Measurements from ENCODE around the gene PCSK6.

Gene PCSK6

GRCh38 chr15:101394654-101395053, 94.9 kb downstream of the PCSK6 start:
- peaks cover 18% of the 10 kb centered on the region for H3K4me1 Mint-ChIP-seq
- H3K27me3 Mint-ChIP-seq: peaks cover 80% of the 10 kb centered on the region
- no peak for ATAC-seq
- no peak overlapping the region for H3K4me3 Mint-ChIP-seq
- H3K36me3 Mint-ChIP-seq: no peaks in the 10 kb centered on the region
- no peaks in the 10 kb centered on the region for H3K9me3 Mint-ChIP-seq
- no peak overlapping the region for H3K27ac Mint-ChIP-seq

- Mint-ChIP-seq H3K27ac (no peak overlapping the region), H3K4me1 (peaks cover 18% of the 10 kb centered on the region), H3K9me3 (no peaks in the 10 kb centered on the region), H3K36me3 (no peaks in the 10 kb centered on the region), H3K27me3 (peaks cover 78% of the 10 kb centered on the region), H3K4me3 (no peak overlapping the region)
- ATAC-seq: no peak
Observed at GRCh38 chr15:101394056-101394630, 95.4 kb downstream of the PCSK6 start.

DNA sequence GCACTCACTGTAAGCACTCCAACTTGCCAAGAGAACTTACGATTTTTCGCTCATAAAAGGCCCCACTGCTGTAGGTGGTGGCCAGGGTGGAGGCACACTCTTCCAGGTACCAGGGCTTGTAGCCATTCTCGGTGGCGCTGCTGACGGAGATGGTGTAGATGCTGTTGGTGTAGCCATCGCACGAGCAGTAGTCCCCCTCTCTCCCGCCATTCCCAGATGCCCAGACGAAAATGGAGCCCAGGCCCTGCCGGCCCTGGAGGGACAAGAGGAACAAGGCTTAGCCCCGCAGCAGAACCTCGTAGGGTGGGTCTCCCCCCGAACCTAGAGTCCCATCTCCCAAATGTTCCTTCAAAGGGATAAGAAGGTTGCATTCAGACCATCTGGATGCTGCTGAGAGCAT, 96.3 kb downstream of the PCSK6 start:
- H3K9me3 Mint-ChIP-seq: no peaks in the 10 kb centered on the region
- H3K4me1 Mint-ChIP-seq: peaks cover 16% of the 10 kb centered on the region
- ATAC-seq: no peak
- H3K36me3 Mint-ChIP-seq: no peaks in the 10 kb centered on the region
- no peak overlapping the region for H3K27ac Mint-ChIP-seq
- H3K4me3 Mint-ChIP-seq: no peak overlapping the region
- peaks cover 68% of the 10 kb centered on the region for H3K27me3 Mint-ChIP-seq

DNA sequence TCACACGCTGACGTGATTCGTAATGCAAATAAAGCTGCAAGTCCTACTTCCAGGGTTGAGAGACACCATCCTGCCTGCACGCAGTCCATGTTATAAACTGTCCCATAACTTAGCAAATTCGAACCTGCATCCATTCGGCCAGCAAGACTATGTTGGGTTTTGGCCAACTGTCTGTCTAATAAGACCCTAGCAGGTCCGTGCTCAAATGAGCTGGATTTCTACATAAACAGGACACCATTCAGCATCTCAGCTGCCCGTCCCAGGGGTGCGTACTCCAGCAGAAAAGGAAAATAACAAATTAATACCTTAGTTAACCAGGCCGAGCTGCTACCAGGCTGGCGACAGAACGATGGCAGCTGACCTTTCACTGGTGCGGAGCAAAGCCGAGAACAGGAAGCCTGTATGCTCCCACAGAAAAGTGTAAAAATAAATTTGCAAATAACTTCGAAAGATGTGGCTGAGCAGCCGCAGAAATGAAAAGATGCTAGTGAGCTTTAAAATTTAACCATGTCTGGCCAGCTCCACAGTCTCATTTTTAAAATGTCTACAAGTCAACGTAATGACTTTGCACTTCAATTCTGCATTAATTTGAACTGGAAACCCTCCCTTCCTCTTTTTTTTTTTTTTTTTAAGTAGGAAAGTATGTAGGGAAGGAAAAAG, 97.4 kb downstream of the PCSK6 start:
- Mint-ChIP-seq H3K36me3 (no peaks in the 10 kb centered on the region), H3K4me1 (peaks cover 8% of the 10 kb centered on the region), H3K4me3 (peak overlapping the region; percentile 23), H3K9me3 (no peaks in the 10 kb centered on the region), H3K27ac (no peak overlapping the region), H3K27me3 (peaks cover 61% of the 10 kb centered on the region)
- ATAC-seq: peak; percentile 66

- Mint-ChIP-seq H3K4me1 (peaks cover 8% of the 10 kb centered on the region), H3K36me3 (no peaks in the 10 kb centered on the region), H3K27me3 (peaks cover 59% of the 10 kb centered on the region), H3K9me3 (no peaks in the 10 kb centered on the region), H3K4me3 (peak overlapping the region; percentile 23), H3K27ac (no peak overlapping the region)
- ATAC-seq: no peak
Observed at GRCh38 chr15:101391431-101391830, 98.1 kb downstream of the PCSK6 start.

GRCh38 chr15:101390462-101390861, 99.0 kb downstream of the PCSK6 start:
- no peak for ATAC-seq
- H3K4me3 Mint-ChIP-seq: no peak overlapping the region
- H3K36me3 Mint-ChIP-seq: no peaks in the 10 kb centered on the region
- no peaks in the 10 kb centered on the region for H3K9me3 Mint-ChIP-seq
- H3K27me3 Mint-ChIP-seq: peaks cover 50% of the 10 kb centered on the region
- H3K27ac Mint-ChIP-seq: no peak overlapping the region
- H3K4me1 Mint-ChIP-seq: peaks cover 8% of the 10 kb centered on the region

DNA sequence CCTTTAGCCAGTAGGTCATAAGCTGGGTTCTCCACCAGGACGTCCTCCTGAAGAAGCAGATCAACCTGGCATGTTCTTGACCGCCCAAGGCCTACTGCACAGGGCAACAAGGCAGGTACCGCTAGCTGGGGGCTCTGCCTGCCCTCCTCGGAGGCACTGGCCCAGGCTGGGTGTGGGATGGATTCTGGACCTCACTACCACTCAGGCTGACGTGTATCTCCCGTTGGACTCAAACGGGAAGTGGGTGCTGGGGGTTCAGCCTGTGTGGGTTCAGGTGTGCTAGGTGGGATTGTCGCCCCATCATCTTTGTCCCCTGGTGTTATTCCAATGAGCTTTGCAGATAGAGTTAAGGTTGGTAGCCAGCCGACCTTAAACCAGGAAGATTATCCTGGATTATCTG, 99.4 kb downstream of the PCSK6 start:
- Mint-ChIP-seq H3K9me3 (no peaks in the 10 kb centered on the region), H3K4me3 (no peak overlapping the region), H3K4me1 (peaks cover 8% of the 10 kb centered on the region), H3K27me3 (peaks cover 46% of the 10 kb centered on the region), H3K36me3 (no peaks in the 10 kb centered on the region), H3K27ac (no peak overlapping the region)
- ATAC-seq: no peak

- H3K27ac Mint-ChIP-seq: no peak overlapping the region
- H3K27me3 Mint-ChIP-seq: peaks cover 40% of the 10 kb centered on the region
- H3K4me3 Mint-ChIP-seq: no peak overlapping the region
- no peaks in the 10 kb centered on the region for H3K36me3 Mint-ChIP-seq
- no peak for ATAC-seq
- H3K9me3 Mint-ChIP-seq: no peaks in the 10 kb centered on the region
- peaks cover 8% of the 10 kb centered on the region for H3K4me1 Mint-ChIP-seq
Observed at GRCh38 chr15:101389362-101389761, 100.1 kb downstream of the PCSK6 start.

DNA sequence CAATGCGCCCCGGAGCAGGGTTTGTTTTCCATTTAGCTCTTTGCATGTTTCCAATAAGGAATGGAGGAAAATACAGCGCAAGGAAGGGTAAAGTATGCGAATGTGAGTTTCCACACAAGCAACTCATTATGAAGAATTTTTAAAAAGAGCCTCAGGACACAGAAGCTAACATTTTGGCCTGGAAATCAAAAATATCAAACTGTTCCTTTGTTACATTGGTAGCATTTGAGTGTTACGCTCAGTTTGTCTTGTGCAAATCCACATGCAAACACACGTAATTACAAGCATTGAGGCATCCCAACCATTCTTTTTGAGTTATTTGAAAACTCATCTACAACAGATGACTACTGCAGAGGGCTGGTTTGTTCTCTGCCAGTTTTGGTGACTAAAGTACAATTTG, 101.5 kb downstream of the PCSK6 start:
- Mint-ChIP-seq H3K27ac (no peak overlapping the region), H3K9me3 (no peaks in the 10 kb centered on the region), H3K27me3 (peaks cover 28% of the 10 kb centered on the region), H3K36me3 (no peaks in the 10 kb centered on the region), H3K4me1 (peaks cover 8% of the 10 kb centered on the region), H3K4me3 (no peak overlapping the region)
- ATAC-seq: no peak

DNA sequence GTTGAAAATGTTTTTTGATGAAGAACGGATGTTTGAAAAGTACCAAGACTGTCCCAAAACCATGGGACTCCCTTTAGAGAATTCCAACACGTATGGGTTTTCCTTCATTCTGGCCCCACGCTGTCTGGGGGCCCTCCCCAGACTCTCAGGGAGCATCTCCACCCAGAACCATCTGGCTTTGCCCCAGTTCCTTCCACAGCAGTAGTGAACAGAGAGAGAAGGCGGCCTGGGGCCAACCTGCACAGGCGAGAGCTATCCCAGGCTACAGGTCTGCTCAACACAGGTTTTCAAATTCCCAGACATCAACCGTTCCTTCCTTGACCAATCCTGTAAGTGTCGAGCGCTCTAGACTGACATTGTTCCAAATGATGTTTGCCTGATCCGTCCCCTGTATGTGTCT, 101.9 kb downstream of the PCSK6 start:
- H3K27me3 Mint-ChIP-seq: peaks cover 28% of the 10 kb centered on the region
- ATAC-seq: no peak
- no peaks in the 10 kb centered on the region for H3K9me3 Mint-ChIP-seq
- H3K4me1 Mint-ChIP-seq: peaks cover 8% of the 10 kb centered on the region
- H3K27ac Mint-ChIP-seq: no peak overlapping the region
- no peaks in the 10 kb centered on the region for H3K36me3 Mint-ChIP-seq
- no peak overlapping the region for H3K4me3 Mint-ChIP-seq

GRCh38 chr15:101386967-101387366, 102.5 kb downstream of the PCSK6 start:
- Mint-ChIP-seq H3K27me3 (peaks cover 28% of the 10 kb centered on the region), H3K4me3 (no peak overlapping the region), H3K36me3 (no peaks in the 10 kb centered on the region), H3K27ac (no peak overlapping the region), H3K4me1 (peaks cover 6% of the 10 kb centered on the region), H3K9me3 (no peaks in the 10 kb centered on the region)
- ATAC-seq: no peak

GRCh38 chr15:101386006-101386405, 103.5 kb downstream of the PCSK6 start:
- no peak for ATAC-seq
- no peak overlapping the region for H3K4me3 Mint-ChIP-seq
- peaks cover 25% of the 10 kb centered on the region for H3K27me3 Mint-ChIP-seq
- H3K9me3 Mint-ChIP-seq: no peaks in the 10 kb centered on the region
- no peaks in the 10 kb centered on the region for H3K36me3 Mint-ChIP-seq
- no peak overlapping the region for H3K27ac Mint-ChIP-seq
- no peaks in the 10 kb centered on the region for H3K4me1 Mint-ChIP-seq

GRCh38 chr15:101384276-101384675, 105.2 kb downstream of the PCSK6 start:
- no peak for ATAC-seq
- Mint-ChIP-seq H3K4me1 (no peaks in the 10 kb centered on the region), H3K9me3 (no peaks in the 10 kb centered on the region), H3K27me3 (peaks cover 8% of the 10 kb centered on the region), H3K4me3 (no peak overlapping the region), H3K36me3 (no peaks in the 10 kb centered on the region), H3K27ac (no peak overlapping the region)

DNA sequence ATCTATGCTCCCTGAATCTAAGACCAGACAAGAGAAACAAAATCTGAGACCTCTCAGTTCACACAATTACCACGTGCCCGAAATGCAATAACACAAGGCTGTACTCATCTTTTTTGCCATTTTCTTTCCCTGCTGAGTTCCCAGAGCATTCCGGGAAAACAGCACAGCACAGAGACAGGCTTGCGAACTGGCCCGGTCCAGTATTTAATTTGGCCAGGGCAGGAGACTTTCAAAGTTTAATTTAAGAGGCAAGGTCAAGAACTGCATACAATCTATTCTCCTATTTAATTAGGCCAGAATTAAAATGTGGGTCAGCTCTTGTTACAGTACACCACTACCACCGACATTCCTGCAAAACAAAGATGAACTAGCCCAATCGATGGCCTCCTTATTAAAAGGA, 107.0 kb downstream of the PCSK6 start:
- Mint-ChIP-seq H3K9me3 (no peaks in the 10 kb centered on the region), H3K27ac (no peak overlapping the region), H3K4me3 (no peak overlapping the region), H3K27me3 (peaks cover 8% of the 10 kb centered on the region), H3K4me1 (no peaks in the 10 kb centered on the region), H3K36me3 (no peaks in the 10 kb centered on the region)
- ATAC-seq: no peak

GRCh38 chr15:101381671-101382212, 107.8 kb downstream of the PCSK6 start:
- H3K9me3 Mint-ChIP-seq: no peaks in the 10 kb centered on the region
- peaks cover 5% of the 10 kb centered on the region for H3K27me3 Mint-ChIP-seq
- no peak overlapping the region for H3K27ac Mint-ChIP-seq
- peak; percentile 13 for ATAC-seq
- no peaks in the 10 kb centered on the region for H3K4me1 Mint-ChIP-seq
- no peaks in the 10 kb centered on the region for H3K36me3 Mint-ChIP-seq
- no peak overlapping the region for H3K4me3 Mint-ChIP-seq

DNA sequence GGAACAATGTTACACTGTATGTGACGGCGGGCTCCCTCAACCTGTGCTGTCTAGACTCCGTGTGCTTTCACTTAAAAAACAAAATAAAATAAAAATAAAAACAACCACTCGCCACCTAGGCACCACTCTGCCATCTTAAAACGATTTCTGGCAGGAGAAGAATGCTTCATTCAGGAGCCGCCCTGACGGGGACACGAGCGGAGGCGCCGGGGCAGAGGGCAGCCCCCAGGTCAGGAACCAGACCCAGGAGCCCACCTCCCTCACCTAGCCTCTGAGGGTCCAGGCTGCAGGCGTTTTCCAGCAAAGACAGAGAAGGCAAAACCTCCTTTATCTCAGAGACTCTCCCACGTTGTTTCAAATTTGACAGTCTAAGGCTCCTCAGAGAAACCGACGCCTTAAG, 109.4 kb downstream of the PCSK6 start:
- Mint-ChIP-seq H3K9me3 (no peaks in the 10 kb centered on the region), H3K4me1 (no peaks in the 10 kb centered on the region), H3K27ac (no peak overlapping the region), H3K4me3 (no peak overlapping the region), H3K36me3 (no peaks in the 10 kb centered on the region), H3K27me3 (peaks cover 9% of the 10 kb centered on the region)
- no peak for ATAC-seq

All from stimulated activated memory B cell treated with anti-CD40 and anti-IgM and Interleukin-4, amounts not matched to agents 10 μg/mL and 1 μg/mL and 100 μg/mL, for 72 hours (primary cell).